GM19043 (cell line): ENCODE measurements around the gene NXF1.
"Not testable (repeated sequence)": the region's sequence is repeated elsewhere in the genome, so short reads cannot be mapped to it uniquely, and the experiment has no call there.

Source experiments
- ATAC-seq: cut with Tn5 transposase; IDR thresholded peaks from one replicate; pipeline ENCODE4 v1.9.1; 2021; ENCODE audit warnings: low read depth; ENCODE audit not compliant: unreplicated experiment

The NXF1 gene

GRCh38 chr11:62805076-62805892 is at the start of gene NXF1:
Gene NXF1, minus strand, starts transcription at chr11:62805440. Its CDS starts 84 bp downstream, at chr11:62805356.
- peak; percentile 67 for ATAC-seq

DNA sequence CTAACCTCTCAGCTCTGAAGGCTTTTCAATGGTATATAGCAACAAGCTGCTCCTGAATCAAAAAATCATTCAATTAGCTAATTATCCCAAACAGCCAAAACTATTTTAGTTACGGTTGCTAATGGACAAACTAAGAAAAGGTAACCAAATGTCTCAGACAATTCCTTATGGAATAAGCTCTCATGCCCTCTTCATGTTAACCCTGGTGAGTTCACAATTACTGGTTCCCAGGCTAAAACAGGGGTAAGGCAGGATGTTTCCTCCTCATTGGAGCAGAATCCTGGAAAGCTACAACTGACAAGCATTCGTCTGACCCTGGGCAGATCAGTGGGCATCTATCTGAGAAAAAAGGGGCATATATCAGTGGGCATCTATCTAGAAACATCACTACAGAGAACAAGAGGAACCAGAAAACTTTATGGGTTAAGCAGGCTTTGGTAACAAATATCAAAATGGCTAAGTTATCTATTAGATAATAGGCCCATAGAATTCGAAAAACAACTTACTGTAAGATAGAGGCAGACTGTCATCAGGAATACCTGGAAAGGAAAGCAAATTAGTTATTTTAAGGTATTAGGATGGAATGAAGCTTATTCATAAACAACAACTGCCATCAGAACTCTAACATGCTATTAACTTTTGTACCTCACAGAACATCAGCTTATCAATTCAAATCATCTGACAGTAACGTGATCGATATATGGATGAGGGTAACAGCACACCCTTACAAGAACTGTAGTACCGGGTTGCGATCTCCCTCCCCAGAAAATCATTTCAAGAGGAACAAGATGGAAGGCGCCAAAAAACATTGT is 49.0 kb upstream of the NXF1 start:
- no peak for ATAC-seq

DNA sequence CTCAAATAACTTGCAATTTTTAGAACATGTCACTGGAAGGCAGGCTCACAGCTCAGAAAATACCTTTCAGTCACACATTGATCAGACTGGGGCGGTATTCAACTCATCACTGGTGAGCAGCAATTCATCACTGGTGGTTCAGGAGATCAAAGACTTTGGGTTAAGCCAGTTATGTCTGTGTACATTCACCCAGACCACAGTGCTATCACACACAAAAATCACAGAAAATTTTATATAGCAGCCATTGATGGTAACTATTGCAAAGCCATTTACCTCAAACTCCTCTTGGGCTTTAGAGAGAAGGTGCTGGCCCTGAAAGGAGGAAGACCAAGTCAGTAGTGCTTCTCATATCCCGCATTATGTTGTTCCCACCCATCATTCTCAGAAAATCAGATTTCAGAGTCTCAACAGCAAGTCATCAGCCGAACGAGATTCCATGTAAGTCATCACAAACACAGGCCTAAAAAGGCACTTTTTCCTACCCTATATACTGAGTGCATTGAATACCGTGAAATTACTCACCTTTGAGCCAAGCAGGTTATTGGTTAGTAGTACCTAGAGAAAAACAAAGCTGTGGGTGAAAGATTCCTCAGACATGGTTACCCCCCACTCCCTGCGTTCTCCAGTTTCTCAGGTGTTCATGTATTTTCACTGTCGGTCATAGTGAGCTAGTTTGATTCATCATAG is 48.2 kb upstream of the NXF1 start:
- no peak for ATAC-seq

- no peak for ATAC-seq
Observed at GRCh38 chr11:62852523-62853188, 47.4 kb upstream of the NXF1 start.

DNA sequence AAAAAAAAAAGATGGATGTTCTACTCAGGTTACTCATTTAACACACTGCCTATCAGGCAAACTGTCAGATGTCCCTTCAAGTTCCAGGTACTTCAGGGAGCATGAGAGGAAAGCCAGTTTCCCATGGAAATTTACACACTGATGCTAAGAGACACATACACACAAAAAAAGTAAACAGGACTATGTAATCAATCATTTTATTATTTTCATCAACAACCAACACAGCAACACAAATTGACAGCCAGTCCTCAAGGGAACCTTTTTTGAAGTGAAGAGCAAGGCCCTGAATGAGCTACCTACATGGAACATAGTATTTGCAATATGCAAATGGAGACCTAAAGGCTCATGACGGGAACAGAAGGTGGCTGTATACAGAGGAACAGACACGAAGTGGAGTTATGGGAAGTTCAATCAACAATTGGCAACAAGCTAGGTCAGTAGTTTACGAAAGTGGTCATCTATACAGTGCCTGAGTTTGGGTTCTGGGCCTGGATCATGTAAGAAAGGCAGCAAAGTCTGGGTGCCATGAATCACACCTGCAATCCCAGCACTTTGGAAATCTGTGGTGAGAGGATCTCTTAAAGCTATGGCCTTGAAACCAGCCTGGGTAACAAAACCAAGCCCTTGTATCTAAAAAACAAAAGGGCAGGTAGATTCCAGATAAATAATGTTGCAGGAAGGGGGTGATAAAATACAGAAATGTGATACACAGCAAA is 46.7 kb upstream of the NXF1 start:
- ATAC-seq = no peak

GRCh38 chr11:62850911-62851806 is 45.9 kb upstream of the NXF1 start:
- ATAC-seq = no peak

GRCh38 chr11:62847767-62848314 is 42.6 kb upstream of the NXF1 start:
- ATAC-seq = no peak

GRCh38 chr11:62846177-62846576 is 40.9 kb upstream of the NXF1 start:
- no peak for ATAC-seq

GRCh38 chr11:62844154-62844553 is 38.9 kb upstream of the NXF1 start:
- no peak for ATAC-seq

- ATAC-seq = no peak
Observed at GRCh38 chr11:62843466-62843865, 38.2 kb upstream of the NXF1 start.

DNA sequence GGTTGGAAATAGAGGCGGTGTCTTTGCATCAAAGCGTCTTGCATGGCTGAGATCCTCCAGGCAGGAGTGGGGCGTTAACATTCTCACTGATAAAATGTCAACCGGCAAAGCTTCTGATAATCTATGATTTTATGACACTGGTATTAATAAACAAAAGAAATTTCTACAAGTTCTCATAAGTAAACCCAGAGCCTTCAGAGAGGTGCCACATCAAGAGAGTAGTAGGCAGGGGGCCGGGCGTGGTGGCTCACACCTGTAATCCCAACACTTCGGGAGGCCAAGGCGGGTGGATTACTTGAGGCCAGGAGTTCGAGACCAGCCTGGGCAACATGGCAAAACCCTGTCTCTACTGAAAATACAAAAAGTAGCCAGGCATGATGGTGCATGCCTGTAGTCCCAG is 37.7 kb upstream of the NXF1 start:
- not testable (repeated sequence) for ATAC-seq

DNA sequence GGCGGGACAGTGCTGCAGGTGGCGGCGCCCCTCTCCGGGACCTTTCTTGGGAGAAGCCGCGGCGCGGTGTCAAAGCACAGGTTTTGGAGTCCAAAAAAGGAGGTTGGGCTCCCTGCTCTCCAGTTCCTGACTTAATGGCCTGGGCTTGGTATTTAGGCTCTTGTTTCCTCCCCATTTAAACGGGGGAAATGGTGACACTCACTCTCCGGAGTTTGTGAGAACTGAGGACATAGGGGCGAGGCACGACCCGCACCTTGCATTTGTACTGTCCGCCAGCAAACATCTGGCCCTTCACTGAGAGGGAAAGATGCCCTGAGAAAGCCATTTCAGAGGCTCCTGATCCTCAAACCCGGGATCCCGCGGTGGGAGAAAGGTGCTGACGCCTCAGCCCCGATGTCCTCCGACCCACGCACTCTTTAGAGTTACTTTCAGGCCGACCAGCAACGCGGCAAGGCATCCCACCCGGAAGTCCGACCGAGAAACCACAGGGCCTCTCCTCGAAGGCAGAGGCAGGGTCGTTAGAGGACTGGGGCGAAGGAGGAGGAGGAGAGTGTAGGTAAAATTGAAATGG is 37.0 kb upstream of the NXF1 start:
- ATAC-seq = no peak

GRCh38 chr11:62841361-62842170 is 36.3 kb upstream of the NXF1 start:
- ATAC-seq = peak; percentile 54

GRCh38 chr11:62840721-62841360 is 35.6 kb upstream of the NXF1 start:
- not testable (repeated sequence) for ATAC-seq

- ATAC-seq = peak; percentile 41
Observed at GRCh38 chr11:62839050-62839945, 34.1 kb upstream of the NXF1 start, which contains the start of gene WDR74. Gene WDR74, minus strand, starts transcription at chr11:62839590. Its CDS starts 20 bp downstream, at chr11:62839570.

GRCh38 chr11:62835336-62835735 is 30.1 kb upstream of the NXF1 start:
- no peak for ATAC-seq
